ENCODE measurements around the gene GOSR1. TPM values are rescaled to one million over a fixed set of nuclear protein-coding genes. Genes with fewer than 3 reads are reported as not detected.
"Not testable (repeated sequence)": the region's sequence is repeated elsewhere in the genome, so short reads cannot be mapped to it uniquely, and the experiment has no call there.

The GOSR1 gene
- total RNA-seq, 5 donors from 2014 or later (not counting 1 experiment from before 2014, with no cell fraction given), result 47.7 to 56.3 (median 49.6) TPM

GRCh38 chr17:30574309-30574708, 97.1 kb downstream of the GOSR1 start:
- not testable (repeated sequence) for H3K9me3 Mint-ChIP-seq, H3K27me3 Mint-ChIP-seq

GRCh38 chr17:30574806-30575205, 97.6 kb downstream of the GOSR1 start:
- H3K9me3 ChIP-seq; H3K4me1 Mint-ChIP-seq; CTCF ChIA-PET; H3K36me3 Mint-ChIP-seq; H3K4me3 Mint-ChIP-seq; H3K4me3 ChIP-seq (ENCODE audit: control insufficient read depth in 1 of 2, extremely low read depth in 1 of 2, low read length in 1 of 2); ATAC-seq (replicated peaks in 1 of 4); DNase-seq; H3K27ac ChIP-seq (ENCODE audit: low read length); H3K27ac Mint-ChIP-seq; H3K36me3 ChIP-seq (ENCODE audit: control insufficient read depth in 2 of 2, extremely low read depth in 1 of 2, insufficient read depth in 1 of 2, low read length in 1 of 2); H3K27me3 Mint-ChIP-seq; POLR2A ChIA-PET; H3K9me3 Mint-ChIP-seq; H3K4me1 ChIP-seq (ENCODE audit: control insufficient read depth in 1 of 2, extremely low read depth in 1 of 2, insufficient read depth in 2 of 2, low read length in 2 of 2): not testable (repeated sequence)
- no CpG with 5 or more reads among the region's 10 CpGs for WGBS (ENCODE audit: insufficient coverage)
- H3K27me3 ChIP-seq (replicated peaks in 1 of 2; ENCODE audit: control insufficient read depth in 2 of 2, extremely low read depth in 1 of 2, insufficient read depth in 2 of 2, low read length in 1 of 2), result peaks cover 0 to 12% of the 10 kb centered on the region in 2 experiments

More at GRCh38 chr17:30574309-30574708, 97.1 kb downstream of the GOSR1 start:
- CTCF ChIA-PET; H3K27ac Mint-ChIP-seq; H3K36me3 ChIP-seq (ENCODE audit: control insufficient read depth in 2 of 2, extremely low read depth in 1 of 2, insufficient read depth in 1 of 2, low read length in 1 of 2); DNase-seq; H3K9me3 ChIP-seq; ATAC-seq (replicated peaks in 1 of 4); POLR2A ChIA-PET; H3K4me3 Mint-ChIP-seq; H3K27ac ChIP-seq (ENCODE audit: low read length); H3K4me1 Mint-ChIP-seq; H3K4me3 ChIP-seq (ENCODE audit: control insufficient read depth in 1 of 2, extremely low read depth in 1 of 2, low read length in 1 of 2); H3K36me3 Mint-ChIP-seq; H3K4me1 ChIP-seq (ENCODE audit: control insufficient read depth in 1 of 2, extremely low read depth in 1 of 2, insufficient read depth in 2 of 2, low read length in 2 of 2): not testable (repeated sequence)
- WGBS (ENCODE audit: insufficient coverage), result 74% methylated on average over 5 of the region's 9 CpGs
- H3K27me3 ChIP-seq (replicated peaks in 1 of 2; ENCODE audit: control insufficient read depth in 2 of 2, extremely low read depth in 1 of 2, insufficient read depth in 2 of 2, low read length in 1 of 2), result peaks cover 0 to 12% of the 10 kb centered on the region in 2 experiments

- H3K9me3 Mint-ChIP-seq; DNase-seq; H3K27me3 Mint-ChIP-seq; H3K36me3 Mint-ChIP-seq; ATAC-seq (replicated peaks in 1 of 4); POLR2A ChIA-PET; H3K4me3 Mint-ChIP-seq; H3K9me3 ChIP-seq; H3K4me3 ChIP-seq (ENCODE audit: control insufficient read depth in 1 of 2, extremely low read depth in 1 of 2, low read length in 1 of 2); H3K27ac Mint-ChIP-seq; H3K27ac ChIP-seq (ENCODE audit: low read length); H3K4me1 Mint-ChIP-seq; H3K36me3 ChIP-seq (ENCODE audit: control insufficient read depth in 2 of 2, extremely low read depth in 1 of 2, insufficient read depth in 1 of 2, low read length in 1 of 2); H3K4me1 ChIP-seq (ENCODE audit: control insufficient read depth in 1 of 2, extremely low read depth in 1 of 2, insufficient read depth in 2 of 2, low read length in 2 of 2); CTCF ChIA-PET: not testable (repeated sequence)
- peaks cover 0 to 12% of the 10 kb centered on the region in 2 experiments for H3K27me3 ChIP-seq (replicated peaks in 1 of 2; ENCODE audit: control insufficient read depth in 2 of 2, extremely low read depth in 1 of 2, insufficient read depth in 2 of 2, low read length in 1 of 2)
- 92% methylated on average over 11 of the region's 17 CpGs for WGBS (ENCODE audit: insufficient coverage)
Observed at GRCh38 chr17:30575648-30576325, 98.6 kb downstream of the GOSR1 start.

- ATAC-seq (replicated peaks in 1 of 4), result peak in 1 of 4 experiments; percentile 35
- DNase-seq, result peak in 1 of 35 experiments; percentile 43
- Histone ChIP-seq H3K27me3 (replicated peaks in 1 of 2; ENCODE audit: control insufficient read depth in 2 of 2, extremely low read depth in 1 of 2, insufficient read depth in 2 of 2, low read length in 1 of 2) (peaks cover 0 to 8% of the 10 kb centered on the region in 2 experiments), H3K9me3 (no peaks in the 10 kb centered on the region), H3K36me3 (ENCODE audit: control insufficient read depth in 2 of 2, extremely low read depth in 1 of 2, insufficient read depth in 1 of 2, low read length in 1 of 2) (no peaks in the 10 kb centered on the region), H3K4me3 (ENCODE audit: control insufficient read depth in 1 of 2, extremely low read depth in 1 of 2, low read length in 1 of 2) (no peak overlapping the region), H3K27ac (ENCODE audit: low read length) (no peak overlapping the region), H3K4me1 (ENCODE audit: control insufficient read depth in 1 of 2, extremely low read depth in 1 of 2, insufficient read depth in 2 of 2, low read length in 2 of 2) (no peaks in the 10 kb centered on the region)
- H3K36me3 Mint-ChIP-seq, result no peaks in the 10 kb centered on the region
- CTCF ChIA-PET, result no interaction called here
- peaks cover 0 to 3% (median 0%) of the 10 kb centered on the region in 3 donors for H3K9me3 Mint-ChIP-seq
- POLR2A ChIA-PET, result no interaction called here
- H3K27ac Mint-ChIP-seq, result no peak overlapping the region
- H3K4me1 Mint-ChIP-seq, result no peaks in the 10 kb centered on the region
- 93% methylated on average over 18 of the region's 30 CpGs for WGBS (ENCODE audit: insufficient coverage)
- H3K27me3 Mint-ChIP-seq, result peaks cover 0 to 8% of the 10 kb centered on the region in 2 donors
- H3K4me3 Mint-ChIP-seq, result peak overlapping the region in 1 of 3 donors; percentile 31
Observed at GRCh38 chr17:30576326-30576861, 99.2 kb downstream of the GOSR1 start.

Other genes starting within 250 kb of the GOSR1 start
- under 1 TPM in 2 of 5 donors, not detected in 3; 0.18 to 0.32 TPM for gene SLC6A4, start 241.7 kb upstream of the GOSR1 start, total RNA-seq
- gene BLMH, start 185.5 kb upstream of the GOSR1 start, total RNA-seq, result 10 to 100 TPM; 38.8 to 60.2 (median 47.4) TPM
- not detected for gene TMIGD1, start 143.4 kb upstream of the GOSR1 start, total RNA-seq
- 10 to 100 TPM; 18.7 to 38.0 (median 24.1) TPM for gene CPD, start 98.5 kb upstream of the GOSR1 start, total RNA-seq